Kidney (tissue), 14 donors: ENCODE results near the gene OLIG2. TPM values are rescaled to one million over a fixed set of nuclear protein-coding genes. Genes with fewer than 3 reads are reported as not detected.

Experiments
- DNase-seq, 5 donors: peaks; one replicate each; pipeline ENCODE4 v3.0.0-alpha.2; 2013 to 2020
- FAIRE-seq: peaks from 2 replicates; lab custom pipeline; 2012; peaks lifted over from hg19 to GRCh38; lab: Jason Lieb, UNC
- H3K27ac ChIP-seq, 2 donors: one replicate each; pipeline ENCODE4 v1.7.0; 2013; ENCODE audit warnings: low read depth in 2 of 2, low read length in 2 of 2, inconsistent platforms in 1 of 2
- H3K27me3 ChIP-seq: one replicate; pipeline ENCODE4 v1.7.1; 2013; ENCODE audit warnings: low read length, inconsistent platforms; ENCODE audit not compliant: control insufficient read depth, insufficient read depth
- H3K36me3 ChIP-seq, 3 donors: one replicate each; pipeline versions ENCODE4 v1.7.0 to v1.7.1; 2013; ENCODE audit warnings: low read length in 3 of 3, control low read depth in 1 of 3, inconsistent platforms in 1 of 3; ENCODE audit not compliant: insufficient read depth in 3 of 3, control insufficient read depth in 2 of 3
- H3K4me1 ChIP-seq, 3 donors: one replicate each; pipeline versions ENCODE4 v1.7.0 to v1.7.1; 2013; ENCODE audit warnings: low read length in 3 of 3, inconsistent platforms in 1 of 3, low read depth in 1 of 3; ENCODE audit not compliant: control insufficient read depth in 2 of 3, insufficient read depth in 2 of 3
- H3K4me3 ChIP-seq, 3 donors: one replicate each; pipeline versions ENCODE4 v1.7.0 to v1.8.1; 2013; ENCODE audit warnings: low read length in 3 of 3, control low read depth in 1 of 3, inconsistent platforms in 1 of 3
- H3K9ac ChIP-seq, 3 donors: one replicate each; pipeline versions ENCODE4 v1.7.0 to v1.7.1; 2013; ENCODE audit warnings: low read length in 3 of 3, control low read depth in 1 of 3, inconsistent platforms in 1 of 3
- H3K9me3 ChIP-seq, 3 donors: one replicate each; pipeline versions ENCODE4 v1.7.0 to v1.7.1; 2013; ENCODE audit warnings: low read length in 3 of 3, control low read depth in 1 of 3, inconsistent platforms in 1 of 3; ENCODE audit not compliant: control insufficient read depth in 2 of 3, insufficient read depth in 1 of 3
- intact Hi-C: fragments of 100-400 bp; cut with DNase I; formaldehyde crosslinking; loops from one replicate; pipeline ENCODE4 v1.11.1; 2022
- polyA plus RNA-seq: library from polyadenylated mRNA; stranded (reverse); fragments of 350-450 nt; fragmentation: Illumina TruSeq; extraction: RNeasy Lipid Tissue Mini Kit (QIAGEN cat#74804); gene quantifications from one replicate; pipeline ENCODE4 v1.2.3, GENCODE V29; 2014; ENCODE audit warnings: low read depth, low replicate concordance; ENCODE audit not compliant: insufficient read depth
- total RNA-seq: library from RNA; stranded (reverse); fragmentation: NEBNext Ultra II Directional; extraction: Animal tissue kit (Norgen Biotek cat#: 25700); gene quantifications from one replicate; pipeline ENCODE4 v1.2.1, GENCODE V29; 2021
- TF ChIP-seq, protein P1 (sequence below): IDR thresholded peaks from 3 replicates; pipeline ENCODE4 v1.5.1; 2012; ENCODE audit warnings: mild to moderate bottlenecking, moderate library complexity, borderline replicate concordance; ENCODE audit not compliant: insufficient read depth; ENCODE audit errors: extremely low read depth
- donor health status: control.
- donor health status: control.
- donor health status: control.
- donor health status: control.
- donor health status: control.
- donor health status: DM: yes; HTN: yes; CAD: no.
- donor health status: Normal renal cell carcinoma (clear cell type).

OLIG2 gene
- total and polyA plus RNA-seq, 2 donors from 2014 or later, result not detected

DNA sequence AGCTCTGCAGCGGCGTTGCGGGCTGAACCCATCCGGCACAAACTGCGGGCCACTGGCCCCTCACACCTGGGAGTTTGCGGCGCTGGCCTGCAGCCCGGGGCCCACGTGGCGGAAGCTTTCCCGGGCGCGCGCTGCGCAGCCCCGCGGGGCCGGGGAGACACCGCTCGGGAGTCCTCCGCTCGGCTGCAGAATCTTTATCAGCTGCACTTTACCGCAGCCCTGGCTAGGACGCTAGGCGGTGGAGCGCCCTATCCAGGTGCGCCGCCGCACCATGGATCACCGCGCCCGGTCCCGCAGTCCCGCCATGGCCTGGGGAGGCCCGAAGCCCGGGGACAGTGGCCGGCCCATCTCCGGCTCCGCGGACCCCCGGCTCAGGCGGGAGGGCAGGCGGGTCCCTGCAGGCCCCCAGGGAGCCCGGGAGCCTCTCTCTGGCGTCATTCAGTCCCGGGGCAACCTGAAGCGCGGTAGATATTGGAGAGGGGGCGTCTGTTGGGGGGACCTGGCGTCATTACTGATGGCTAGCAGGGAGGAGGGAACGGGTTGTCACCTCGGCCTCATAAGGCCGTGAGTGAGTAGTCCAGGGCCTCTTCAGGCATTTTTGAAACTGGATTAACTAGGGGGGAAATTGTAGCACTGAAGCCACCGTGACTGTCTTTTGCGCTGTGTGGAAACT is 5.7 kb upstream of the OLIG2 start:
- FAIRE-seq (no peak), DNase-seq (peak in 1 of 5 donors; percentile 19)
- intact Hi-C loops, result no loop called here
- Histone ChIP-seq H3K36me3 (no peaks in the 10 kb centered on the region), H3K27me3 (peaks cover 66% of the 10 kb centered on the region), H3K9me3 (no peaks in the 10 kb centered on the region), H3K4me3 (no peak overlapping the region), H3K9ac (no peak overlapping the region), H3K27ac (no peak overlapping the region), H3K4me1 (peaks cover 0 to 4% (median 0%) of the 10 kb centered on the region in 3 donors)
- TF ChIP-seq, protein P1, sequence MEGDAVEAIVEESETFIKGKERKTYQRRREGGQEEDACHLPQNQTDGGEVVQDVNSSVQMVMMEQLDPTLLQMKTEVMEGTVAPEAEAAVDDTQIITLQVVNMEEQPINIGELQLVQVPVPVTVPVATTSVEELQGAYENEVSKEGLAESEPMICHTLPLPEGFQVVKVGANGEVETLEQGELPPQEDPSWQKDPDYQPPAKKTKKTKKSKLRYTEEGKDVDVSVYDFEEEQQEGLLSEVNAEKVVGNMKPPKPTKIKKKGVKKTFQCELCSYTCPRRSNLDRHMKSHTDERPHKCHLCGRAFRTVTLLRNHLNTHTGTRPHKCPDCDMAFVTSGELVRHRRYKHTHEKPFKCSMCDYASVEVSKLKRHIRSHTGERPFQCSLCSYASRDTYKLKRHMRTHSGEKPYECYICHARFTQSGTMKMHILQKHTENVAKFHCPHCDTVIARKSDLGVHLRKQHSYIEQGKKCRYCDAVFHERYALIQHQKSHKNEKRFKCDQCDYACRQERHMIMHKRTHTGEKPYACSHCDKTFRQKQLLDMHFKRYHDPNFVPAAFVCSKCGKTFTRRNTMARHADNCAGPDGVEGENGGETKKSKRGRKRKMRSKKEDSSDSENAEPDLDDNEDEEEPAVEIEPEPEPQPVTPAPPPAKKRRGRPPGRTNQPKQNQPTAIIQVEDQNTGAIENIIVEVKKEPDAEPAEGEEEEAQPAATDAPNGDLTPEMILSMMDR, result no peak

DNA sequence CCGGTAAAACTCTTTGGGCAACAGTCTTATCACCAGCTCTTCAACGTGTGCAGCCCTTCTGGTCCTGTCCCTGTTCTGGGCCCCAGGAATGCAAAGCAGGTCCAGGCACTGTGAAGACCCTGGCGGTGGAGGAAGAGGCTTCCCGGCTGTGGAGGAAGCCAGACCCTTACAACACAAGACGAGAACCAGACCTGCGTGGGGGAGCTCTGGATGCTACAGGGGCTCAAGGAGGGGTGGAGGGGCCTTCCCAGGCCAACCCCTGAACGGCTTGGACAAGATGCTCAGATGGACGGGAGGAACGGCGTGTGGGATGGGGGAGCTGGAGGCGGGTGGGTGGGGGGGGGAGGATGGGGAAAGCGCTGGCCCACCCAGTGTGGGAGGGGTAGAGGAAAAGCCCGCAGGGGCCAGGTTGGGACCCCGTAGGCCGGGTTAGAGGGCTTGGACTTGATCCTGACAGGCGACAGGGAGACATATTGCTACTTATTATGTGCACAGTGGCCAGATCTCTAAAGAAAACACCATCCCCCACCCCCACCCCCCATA is 5.1 kb upstream of the OLIG2 start:
- DNase-seq (peak in 1 of 5 donors; percentile 21), FAIRE-seq (no peak)
- TF ChIP-seq, protein P1, result no peak
- H3K27me3 ChIP-seq, result peaks cover 66% of the 10 kb centered on the region
- H3K4me1 ChIP-seq, result peaks cover 0 to 4% (median 0%) of the 10 kb centered on the region in 3 donors
- H3K36me3 ChIP-seq, result no peaks in the 10 kb centered on the region
- intact Hi-C loops, result no loop called here
- H3K9ac ChIP-seq, result no peak overlapping the region
- no peaks in the 10 kb centered on the region for H3K9me3 ChIP-seq
- H3K4me3 ChIP-seq, result no peak overlapping the region
- no peak overlapping the region for H3K27ac ChIP-seq

DNA sequence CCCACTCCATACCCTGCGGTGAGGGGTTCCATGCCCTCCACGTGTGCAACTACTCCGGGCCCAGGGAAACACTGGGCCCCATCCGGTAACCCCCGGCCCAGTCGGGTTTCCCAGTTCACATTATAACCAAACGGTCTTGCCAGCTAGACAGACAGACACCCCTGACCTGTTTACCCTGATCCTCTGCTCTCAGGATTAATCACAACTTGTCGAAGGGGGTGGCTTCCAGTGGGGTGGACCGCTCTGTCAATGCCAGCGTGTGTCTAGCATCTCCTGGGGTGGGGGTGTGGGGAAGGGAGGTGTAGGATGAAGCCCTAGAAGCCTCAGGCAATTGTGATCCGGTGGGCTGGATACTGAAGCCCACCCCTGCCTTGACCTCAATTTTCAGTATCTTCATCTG is 4.6 kb upstream of the OLIG2 start:
- Histone ChIP-seq H3K9ac (no peak overlapping the region), H3K4me3 (no peak overlapping the region), H3K36me3 (no peaks in the 10 kb centered on the region), H3K27ac (no peak overlapping the region), H3K4me1 (peaks cover 0 to 7% (median 0%) of the 10 kb centered on the region in 3 donors), H3K27me3 (peaks cover 70% of the 10 kb centered on the region), H3K9me3 (no peaks in the 10 kb centered on the region)
- FAIRE-seq (no peak), DNase-seq (no peak)
- TF ChIP-seq, protein P1, result no peak
- intact Hi-C loops, result no loop called here
